Body of pancreas (tissue), 4 donors: ENCODE measurements around the gene ETFA. TPM values are rescaled to one million over a fixed set of nuclear protein-coding genes. Genes with fewer than 3 reads are reported as not detected.

Experiments used
- ATAC-seq: fragments of 150-250 bp; one replicate; pipeline ENCODE4 v1.9.1; 2016
- DNase-seq, 4 donors: peaks; one replicate each; pipeline ENCODE4 v3.0.0-alpha.2; 2019
- H3K27ac ChIP-seq, 4 donors: fragments of 200-600 bp; sonication (generic); 1 replicate in 3 of 4; 2 replicates in 1 of 4; pipeline versions ENCODE4 v1.5.1 to v1.6.1; 2016 to 2019; ENCODE audit warnings: mild to moderate bottlenecking in 1 of 4, mixed read lengths in 1 of 4, moderate library complexity in 1 of 4
- H3K27me3 ChIP-seq, 2 donors: fragments of 200-600 bp; sonication (generic); one replicate each; pipeline ENCODE4 v1.6.0; 2016; ENCODE audit warnings: mild to moderate bottlenecking in 1 of 2
- H3K36me3 ChIP-seq, 2 donors: fragments of 200-600 bp; sonication (generic); replicated peaks in 1 of 2; 2 replicates each; pipeline ENCODE4 v1.5.1; 2016; ENCODE audit warnings: low read depth in 2 of 2; ENCODE audit not compliant: insufficient read depth in 1 of 2
- H3K4me1 ChIP-seq: fragments of 200-600 bp; sonication (generic); one replicate; pipeline ENCODE4 v1.6.0; 2016
- H3K4me3 ChIP-seq, 2 donors: fragments of 200-600 bp; sonication (generic); 1 replicate in 1 of 2; 2 replicates in 1 of 2; pipeline ENCODE4 v1.5.1; 2016 to 2019
- H3K9me3 ChIP-seq, 3 donors: fragments of 200-600 bp; sonication (generic); 1 replicate in 2 of 3; 2 replicates in 1 of 3; pipeline ENCODE4 v1.5.1; 2016
- POLR2A ChIP-seq, 3 donors: fragments of 450-650 bp; IDR thresholded peaks; one replicate each; pipeline ENCODE4 v1.6.1; 2016; ENCODE audit warnings: antibody characterized with exemption in 3 of 3, mild to moderate bottlenecking in 2 of 3
- WGBS, 2 donors: methylation state at CpG; one replicate each; pipeline ENCODE4 v1.1.5; 2017; 5-methylcytosine and 5-hydroxymethylcytosine counted together
- intact Hi-C: fragments of 100-400 bp; cut with DNase I; formaldehyde crosslinking; loops from one replicate; pipeline ENCODE4 v1.15.1; 2023
- total RNA-seq, 2 donors: library from RNA; depleted of rRNA; stranded (reverse); fragments of >200 nt; gene quantifications; one replicate each; pipeline ENCODE4 v1.1.0, GENCODE V29; 2016
- TF ChIP-seq, protein P1 (sequence below), 7 experiments: fragments of 450-650 bp in 4 of 7; fragments of 200-600 bp in 3 of 7; sonication (generic) in 3 of 7; IDR thresholded peaks; one replicate each; pipeline ENCODE4 v1.5.1; 2016 to 2019; ENCODE audit warnings: antibody characterized with exemption in 7 of 7

Gene ETFA
- total RNA-seq, 2 donors from 2014 or later = 38.6 to 62.8 TPM

DNA sequence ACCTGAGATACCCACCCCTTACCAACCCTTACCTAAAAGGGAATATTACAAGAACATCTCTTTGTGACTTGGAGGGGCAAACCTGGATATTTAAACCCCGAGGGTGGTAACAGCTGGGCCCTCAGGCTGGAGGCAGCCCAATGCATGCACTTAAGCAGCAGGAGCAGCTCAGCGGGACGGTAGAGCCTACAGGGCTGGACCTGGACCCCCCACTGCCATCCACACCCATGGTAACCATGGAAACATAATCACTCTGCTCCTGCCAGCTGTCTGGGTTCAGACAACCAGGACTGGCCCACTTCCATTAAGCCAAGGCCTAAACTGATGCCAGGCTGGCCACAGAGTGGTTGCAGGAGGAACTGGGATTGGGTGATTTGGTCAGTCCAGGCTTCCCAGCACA is 52.8 kb downstream of the ETFA start:
- H3K9me3 ChIP-seq = peaks cover 0 to 8% (median 0%) of the 10 kb centered on the region in 3 donors
- TF ChIP-seq POLR2A (IDR thresholded peaks at IDR 0.05) = no peak
- TF ChIP-seq, protein P1, sequence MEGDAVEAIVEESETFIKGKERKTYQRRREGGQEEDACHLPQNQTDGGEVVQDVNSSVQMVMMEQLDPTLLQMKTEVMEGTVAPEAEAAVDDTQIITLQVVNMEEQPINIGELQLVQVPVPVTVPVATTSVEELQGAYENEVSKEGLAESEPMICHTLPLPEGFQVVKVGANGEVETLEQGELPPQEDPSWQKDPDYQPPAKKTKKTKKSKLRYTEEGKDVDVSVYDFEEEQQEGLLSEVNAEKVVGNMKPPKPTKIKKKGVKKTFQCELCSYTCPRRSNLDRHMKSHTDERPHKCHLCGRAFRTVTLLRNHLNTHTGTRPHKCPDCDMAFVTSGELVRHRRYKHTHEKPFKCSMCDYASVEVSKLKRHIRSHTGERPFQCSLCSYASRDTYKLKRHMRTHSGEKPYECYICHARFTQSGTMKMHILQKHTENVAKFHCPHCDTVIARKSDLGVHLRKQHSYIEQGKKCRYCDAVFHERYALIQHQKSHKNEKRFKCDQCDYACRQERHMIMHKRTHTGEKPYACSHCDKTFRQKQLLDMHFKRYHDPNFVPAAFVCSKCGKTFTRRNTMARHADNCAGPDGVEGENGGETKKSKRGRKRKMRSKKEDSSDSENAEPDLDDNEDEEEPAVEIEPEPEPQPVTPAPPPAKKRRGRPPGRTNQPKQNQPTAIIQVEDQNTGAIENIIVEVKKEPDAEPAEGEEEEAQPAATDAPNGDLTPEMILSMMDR (IDR thresholded peaks at IDR 0.05) = no peak
- H3K4me1 ChIP-seq = no peaks in the 10 kb centered on the region
- 89 to 100% methylated on average over 3 of the region's 3 CpGs for WGBS, 2 donors
- no peak for DNase-seq
- H3K4me3 ChIP-seq = no peak overlapping the region
- intact Hi-C loops = no loop called here
- ATAC-seq = no peak
- H3K27ac ChIP-seq = no peak overlapping the region
- no peaks in the 10 kb centered on the region for H3K27me3 ChIP-seq
- peaks cover 8 to 10% of the 10 kb centered on the region in 2 donors for H3K36me3 ChIP-seq

DNA sequence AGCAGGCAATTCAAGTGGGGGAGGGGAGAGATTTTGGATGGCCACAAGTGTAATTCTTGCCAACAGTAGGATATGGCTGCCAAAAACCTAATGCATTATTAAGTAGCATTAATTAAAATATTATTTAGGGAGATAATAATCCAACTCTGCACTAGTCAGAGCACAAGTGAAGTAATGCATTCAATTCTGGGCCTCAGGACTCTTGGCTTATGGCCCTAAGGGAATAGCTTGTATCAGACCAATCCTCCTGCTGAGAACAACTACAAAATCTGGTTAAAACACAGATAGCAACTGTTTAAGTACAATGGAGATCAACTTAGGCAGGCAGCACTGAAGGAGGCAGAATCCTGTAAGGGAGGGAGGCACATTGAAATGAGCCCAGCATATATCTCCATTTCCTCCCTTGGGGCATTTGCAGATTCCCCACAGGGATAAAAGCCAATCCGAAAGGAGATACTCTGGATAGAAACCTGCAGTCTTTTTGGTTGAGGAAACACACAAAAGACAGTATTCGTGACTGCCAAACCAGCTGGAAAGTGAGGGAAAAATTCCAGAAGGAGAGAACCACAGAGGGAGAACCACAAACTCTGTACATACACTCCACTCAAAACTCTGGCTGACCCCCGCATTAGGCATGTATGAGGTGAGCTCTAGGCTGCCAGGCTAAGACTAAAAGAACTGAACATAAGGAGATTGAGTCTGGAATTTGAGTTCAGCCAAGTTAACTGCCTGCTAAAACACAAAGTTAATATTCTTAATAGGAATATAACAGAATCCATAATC is 57.4 kb downstream of the ETFA start:
- H3K36me3 ChIP-seq = no peaks in the 10 kb centered on the region
- DNase-seq (no peak), ATAC-seq (no peak)
- H3K4me3 ChIP-seq = no peak overlapping the region
- intact Hi-C loops = no loop called here
- TF ChIP-seq POLR2A (IDR thresholded peaks at IDR 0.05) = no peak
- TF ChIP-seq, protein P1 (IDR thresholded peaks at IDR 0.05) = no peak
- no peaks in the 10 kb centered on the region for H3K27me3 ChIP-seq
- H3K9me3 ChIP-seq = no peaks in the 10 kb centered on the region
- no peak overlapping the region for H3K27ac ChIP-seq
- 90 to 91% methylated on average over 3 of the region's 3 CpGs for WGBS, 2 donors
- no peaks in the 10 kb centered on the region for H3K4me1 ChIP-seq

DNA sequence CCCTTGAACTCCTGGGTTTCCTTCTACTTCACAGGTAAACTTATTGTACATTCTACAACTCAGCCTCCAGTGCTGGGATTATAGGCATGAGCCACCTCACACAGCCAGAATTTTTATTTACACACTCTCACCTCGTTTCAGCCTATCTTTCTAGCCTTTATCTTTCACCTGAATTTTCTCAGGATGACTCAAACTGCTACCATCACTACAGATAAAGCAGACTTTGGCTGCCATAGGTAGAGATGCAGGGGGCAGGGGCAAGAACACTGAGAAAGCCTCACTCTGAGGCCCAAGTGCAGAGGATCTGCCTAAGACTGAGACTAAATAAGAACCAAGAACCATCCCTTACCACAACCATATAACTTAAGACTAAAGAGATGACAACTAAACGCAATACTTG is 59.0 kb downstream of the ETFA start:
- WGBS, 2 donors = 64 to 75% methylated on average over 2 of the region's 2 CpGs
- Histone ChIP-seq H3K27ac (no peak overlapping the region), H3K36me3 (no peaks in the 10 kb centered on the region)

DNA sequence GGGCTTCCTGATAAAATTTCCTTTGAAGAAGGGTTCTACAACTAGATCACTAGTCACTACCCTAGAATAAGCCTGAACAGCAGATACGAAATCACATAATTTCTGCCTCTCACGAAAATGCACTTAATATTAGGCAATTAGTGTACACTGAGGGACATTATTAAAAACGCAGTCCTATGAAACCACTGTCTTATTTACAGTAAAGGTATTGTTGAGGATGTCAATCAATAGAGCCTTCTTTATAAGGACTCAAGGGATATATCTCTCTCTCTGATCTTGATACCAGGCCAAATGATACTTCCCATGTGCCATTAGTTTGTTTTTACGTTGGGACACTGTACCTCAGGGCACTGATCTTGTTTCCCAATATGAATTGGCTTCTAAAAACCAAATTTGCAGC is 59.6 kb downstream of the ETFA start:
- no peak overlapping the region for H3K27ac ChIP-seq
- H3K36me3 ChIP-seq = no peaks in the 10 kb centered on the region
- H3K4me1 ChIP-seq = no peaks in the 10 kb centered on the region
- TF ChIP-seq POLR2A (IDR thresholded peaks at IDR 0.05) = no peak
- TF ChIP-seq, protein P1 (IDR thresholded peaks at IDR 0.05) = no peak
- no peaks in the 10 kb centered on the region for H3K27me3 ChIP-seq
- no peaks in the 10 kb centered on the region for H3K9me3 ChIP-seq
- H3K4me3 ChIP-seq = no peak overlapping the region
- intact Hi-C loops = no loop called here
- no peak for DNase-seq
- no peak for ATAC-seq
- WGBS, 2 donors = 92 to 94% methylated on average over 4 of the region's 4 CpGs

More for the DNA sequence above, 59.0 kb downstream of the ETFA start:
- H3K4me1 ChIP-seq = no peaks in the 10 kb centered on the region
- intact Hi-C loops = no loop called here
- H3K27me3 ChIP-seq = no peaks in the 10 kb centered on the region
- no peak for DNase-seq
- TF ChIP-seq, protein P1 (IDR thresholded peaks at IDR 0.05) = no peak
- TF ChIP-seq POLR2A (IDR thresholded peaks at IDR 0.05) = no peak
- H3K9me3 ChIP-seq = no peaks in the 10 kb centered on the region
- ATAC-seq = no peak
- H3K4me3 ChIP-seq = no peak overlapping the region
